UCSD-AML1 (cell line): ENCODE measurements around the gene TARBP2.

Experiments
- DNase-seq: peaks from one replicate; lab custom pipeline; 2025; ENCODE audit not compliant: unreplicated experiment; lab: John Stamatoyannopoulos, UW

Gene TARBP2

DNA sequence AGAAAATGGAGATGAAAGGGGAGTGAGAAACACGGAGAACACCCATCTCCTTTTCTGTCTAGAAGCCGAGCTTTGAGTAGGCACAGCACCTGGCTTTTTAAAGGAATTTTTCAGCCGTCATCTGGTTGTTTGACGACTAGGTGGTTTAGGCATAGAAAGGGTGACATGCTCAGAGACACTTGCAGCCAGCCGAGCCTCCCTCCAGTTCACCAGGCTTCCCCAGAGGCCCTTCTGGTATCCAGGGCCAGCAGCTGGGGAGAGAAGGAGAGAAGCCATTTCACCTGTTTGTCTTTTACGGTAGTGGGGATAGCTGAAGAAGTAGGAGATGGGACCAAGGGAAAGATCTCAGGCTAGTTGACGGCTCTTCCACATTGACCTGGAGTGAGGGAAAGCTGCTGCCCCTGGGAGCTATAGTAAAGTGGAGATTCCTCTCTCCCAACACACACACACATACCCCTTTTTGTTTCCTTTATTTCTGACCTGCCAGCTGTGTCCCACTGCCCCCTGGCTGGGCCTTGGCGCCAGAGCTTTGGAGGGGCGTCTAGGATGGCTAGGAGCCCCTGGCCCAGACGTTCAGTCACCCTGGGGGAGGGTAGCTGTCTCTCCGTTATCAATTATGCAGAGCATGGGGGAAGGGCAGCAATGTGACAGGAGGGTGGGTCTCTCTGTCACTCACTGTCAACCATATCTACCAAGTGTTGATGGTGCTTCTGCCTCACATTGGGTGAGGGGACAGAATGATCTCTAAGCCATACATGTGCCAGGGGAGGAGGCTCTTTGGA, 7.3 kb upstream of the TARBP2 start:
- no peak for DNase-seq

DNA sequence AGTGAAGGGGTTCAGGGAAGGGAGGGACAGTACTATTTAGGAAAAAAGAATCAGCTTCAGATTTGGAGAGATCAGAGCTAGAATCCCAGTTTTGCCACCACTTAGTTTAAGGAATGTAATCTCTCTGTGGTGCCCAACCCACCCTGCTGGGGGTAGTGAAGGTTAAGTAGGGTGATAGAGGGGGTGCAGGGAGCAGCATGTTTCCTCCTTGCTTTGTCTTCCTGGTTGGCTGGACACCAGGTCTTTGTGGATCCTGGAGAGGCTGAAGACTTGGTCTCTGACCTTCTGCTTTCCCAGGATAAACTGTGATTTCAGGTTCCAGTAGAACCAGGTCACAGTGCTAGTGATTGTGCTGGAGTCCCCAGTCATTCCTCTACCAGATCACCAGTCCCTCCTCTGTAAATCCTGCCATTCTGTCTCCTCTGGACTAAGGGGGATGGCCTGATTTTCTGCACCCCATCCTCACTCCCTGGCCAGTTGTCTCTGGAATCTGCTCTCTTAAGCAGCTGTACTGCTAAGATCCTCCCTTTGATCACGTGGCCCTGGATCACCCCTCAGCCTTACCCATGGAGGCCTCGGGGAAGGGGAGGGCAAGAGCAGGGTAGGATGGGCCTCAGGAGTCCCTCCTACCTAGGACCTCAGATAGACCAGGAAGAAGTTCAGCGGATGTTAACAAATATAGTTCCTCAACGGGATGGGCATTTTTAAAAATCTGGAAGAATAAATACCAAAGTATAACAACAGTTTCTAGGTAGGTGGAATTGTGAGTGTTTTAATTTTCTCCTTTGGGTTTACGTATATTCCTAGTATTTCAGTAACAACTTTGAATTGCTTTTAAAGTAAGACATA, 5.0 kb upstream of the TARBP2 start:
- DNase-seq, result peak; percentile 51

DNA sequence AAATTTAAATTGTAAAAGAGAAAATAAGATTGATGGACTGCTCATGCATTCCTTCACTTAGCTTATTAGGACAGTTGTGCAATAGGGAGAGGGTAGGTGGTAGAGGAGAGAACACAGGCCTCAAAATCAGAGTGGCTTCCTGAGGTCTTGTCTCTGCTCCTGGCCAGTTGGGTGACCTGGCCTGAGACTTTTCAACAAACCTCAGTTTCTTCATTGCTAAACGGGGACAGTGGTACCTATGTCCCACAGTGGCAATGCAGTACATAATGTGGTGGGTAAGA, 4.4 kb upstream of the TARBP2 start:
- DNase-seq, result no peak

DNA sequence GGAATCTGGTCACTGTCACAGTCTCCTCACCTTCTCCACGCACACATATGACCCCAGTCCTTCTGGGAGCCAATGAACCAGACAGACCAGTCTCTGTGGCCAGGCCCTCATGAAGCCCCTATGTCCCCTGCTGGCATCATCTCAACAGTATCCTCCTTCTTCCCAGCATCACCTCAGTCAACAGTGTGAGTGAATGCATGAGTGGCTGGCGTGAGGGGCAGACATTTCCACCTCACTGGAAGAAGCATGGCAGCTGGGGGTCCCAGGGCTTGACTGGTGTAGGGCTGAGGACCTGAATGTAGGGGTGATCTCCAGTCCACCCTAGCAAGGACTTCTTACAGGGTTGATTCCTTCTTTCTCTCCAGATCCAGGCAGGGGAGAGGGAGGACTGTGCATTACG, 3.6 kb upstream of the TARBP2 start:
- DNase-seq, result no peak

DNA sequence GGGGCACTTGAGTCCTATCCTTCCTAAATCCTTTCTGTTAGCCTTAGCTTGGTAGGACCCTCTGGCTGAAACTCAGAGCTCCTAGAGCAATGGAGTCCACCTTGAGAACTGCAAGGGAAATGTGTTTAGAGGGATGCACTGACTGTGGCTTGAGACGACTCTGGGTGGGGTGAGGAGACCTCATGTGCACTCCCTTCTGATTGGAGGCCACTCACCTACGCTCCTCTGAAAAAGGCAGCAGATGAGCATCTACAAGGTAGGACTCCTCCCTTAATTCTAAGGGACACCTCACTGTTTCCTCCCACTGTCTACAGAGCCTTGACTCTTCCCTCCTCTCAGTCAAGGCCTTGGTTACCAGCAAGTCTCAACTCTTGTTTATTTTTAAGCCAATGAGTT, 2.9 kb upstream of the TARBP2 start:
- no peak for DNase-seq

DNA sequence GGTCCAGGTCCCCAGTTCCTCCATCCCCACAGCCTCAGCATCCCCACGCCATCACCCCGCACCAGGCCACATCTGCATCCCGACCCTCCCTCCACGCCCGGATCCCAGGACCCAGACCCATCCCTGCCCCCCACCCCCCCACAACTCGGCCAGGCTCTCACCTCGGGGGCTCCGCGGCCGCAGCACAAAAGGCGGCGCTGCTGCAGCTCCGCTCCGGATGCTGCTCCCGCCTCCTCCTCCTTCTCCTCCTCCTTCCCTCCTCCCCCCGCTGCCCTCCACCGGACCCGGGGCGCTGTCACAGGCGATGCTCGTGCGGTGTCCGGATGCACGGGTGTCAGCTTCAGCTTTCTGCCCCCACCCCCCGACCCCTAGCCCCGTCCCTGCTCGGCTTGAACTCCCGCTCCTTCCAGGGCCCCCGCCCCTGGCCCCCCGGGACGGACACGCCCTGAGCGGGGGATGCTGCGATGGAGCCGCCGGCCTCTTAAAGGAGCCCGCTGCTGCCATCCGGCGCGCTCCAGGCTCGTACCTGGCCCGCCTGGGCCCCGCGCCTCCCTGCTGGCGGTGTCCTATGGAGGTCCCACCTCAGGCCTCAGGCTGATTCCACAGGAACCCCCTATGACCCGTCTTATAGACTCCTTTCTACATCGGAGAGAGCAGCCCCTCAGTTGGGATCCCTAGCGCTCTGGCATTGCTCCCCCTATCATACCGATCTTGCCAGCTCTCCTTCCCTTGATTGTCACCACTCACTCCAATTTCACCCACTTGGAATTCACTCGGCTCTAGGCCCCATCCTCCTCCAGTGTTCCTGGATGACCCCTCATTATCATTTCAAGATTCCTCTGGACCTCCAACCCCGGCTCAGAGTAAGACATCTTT, 1.6 kb upstream of the TARBP2 start, which contains the start of gene MAP3K12:
MAP3K12 (minus strand) TSS at position 193 of the 876 bp plus-strand sequence. CDS start 12,067 bp downstream, outside the sequence.
- peak; percentile 67 for DNase-seq

DNA sequence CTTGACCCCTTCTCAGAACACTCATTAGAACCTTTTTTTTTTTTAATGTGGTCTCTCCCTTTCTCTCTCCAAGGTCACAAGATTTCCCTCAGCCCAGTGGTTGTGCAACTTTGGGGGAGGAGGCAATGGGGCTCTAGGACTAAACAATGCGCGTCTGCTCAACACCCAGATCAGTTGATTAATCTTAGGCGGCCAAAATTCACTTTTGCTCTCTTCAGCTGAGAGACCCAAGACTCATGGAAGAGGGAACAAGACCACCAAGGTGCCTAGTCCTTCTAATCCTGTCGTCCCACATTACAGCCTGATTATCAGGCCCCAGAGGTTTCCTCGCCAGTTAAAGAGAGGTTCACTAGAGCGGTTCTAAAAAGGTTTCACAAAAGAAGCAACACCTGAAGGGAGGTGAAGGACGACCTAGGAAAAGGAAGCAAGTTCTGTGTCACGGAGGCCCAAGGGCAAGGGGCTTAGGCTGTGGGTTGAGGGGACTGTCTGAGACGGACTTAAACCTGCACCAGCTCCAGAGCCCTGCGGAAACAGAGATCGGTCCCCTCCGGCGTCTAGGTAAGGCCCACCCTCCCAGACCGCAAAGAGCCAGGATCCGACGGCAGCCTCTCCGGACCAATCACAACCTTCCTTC, 824 bp upstream of the TARBP2 start:
- no peak for DNase-seq

DNA sequence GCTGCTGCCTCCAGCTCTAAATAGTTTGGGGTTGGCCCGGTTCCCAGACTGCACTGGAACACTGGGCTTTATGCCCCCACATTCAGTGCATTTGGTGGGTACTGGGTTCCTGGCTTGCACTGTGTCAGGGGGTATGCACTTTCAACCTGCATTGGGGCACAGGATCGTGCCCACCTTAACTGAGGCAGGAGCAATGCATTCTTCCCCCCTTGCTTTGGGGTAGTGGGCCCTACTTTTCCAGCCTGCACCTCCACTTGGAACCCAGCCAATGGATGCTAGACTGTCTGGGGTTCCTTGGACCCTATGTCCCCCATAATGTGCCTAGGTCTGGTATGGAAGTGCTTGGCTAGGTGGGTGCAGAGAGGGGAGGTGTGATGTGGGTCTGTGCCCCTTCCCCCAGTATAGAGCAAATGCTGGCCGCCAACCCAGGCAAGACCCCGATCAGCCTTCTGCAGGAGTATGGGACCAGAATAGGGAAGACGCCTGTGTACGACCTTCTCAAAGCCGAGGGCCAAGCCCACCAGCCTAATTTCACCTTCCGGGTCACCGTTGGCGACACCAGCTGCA, 615 bp downstream of the TARBP2 start:
- no peak for DNase-seq

DNA sequence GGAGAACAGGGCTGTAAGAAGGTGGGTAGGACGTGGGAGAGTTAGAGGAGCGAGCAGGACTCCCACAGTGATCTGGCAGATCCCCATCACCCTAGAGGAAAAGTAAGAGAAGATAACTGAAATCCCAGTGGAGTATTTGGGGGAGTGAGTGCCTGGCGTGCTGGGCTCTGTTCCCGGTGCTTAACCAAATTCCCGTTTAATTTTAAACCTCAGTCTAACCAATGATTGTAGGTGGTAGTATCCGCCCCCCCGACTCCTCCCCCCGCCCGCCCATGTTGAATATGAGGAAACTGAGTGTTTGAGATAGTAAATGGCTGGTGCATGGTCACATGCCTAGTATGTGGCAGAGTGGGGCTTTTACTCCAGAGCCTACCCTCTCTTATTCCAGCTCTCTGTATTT, 1.2 kb downstream of the TARBP2 start:
- no peak for DNase-seq

DNA sequence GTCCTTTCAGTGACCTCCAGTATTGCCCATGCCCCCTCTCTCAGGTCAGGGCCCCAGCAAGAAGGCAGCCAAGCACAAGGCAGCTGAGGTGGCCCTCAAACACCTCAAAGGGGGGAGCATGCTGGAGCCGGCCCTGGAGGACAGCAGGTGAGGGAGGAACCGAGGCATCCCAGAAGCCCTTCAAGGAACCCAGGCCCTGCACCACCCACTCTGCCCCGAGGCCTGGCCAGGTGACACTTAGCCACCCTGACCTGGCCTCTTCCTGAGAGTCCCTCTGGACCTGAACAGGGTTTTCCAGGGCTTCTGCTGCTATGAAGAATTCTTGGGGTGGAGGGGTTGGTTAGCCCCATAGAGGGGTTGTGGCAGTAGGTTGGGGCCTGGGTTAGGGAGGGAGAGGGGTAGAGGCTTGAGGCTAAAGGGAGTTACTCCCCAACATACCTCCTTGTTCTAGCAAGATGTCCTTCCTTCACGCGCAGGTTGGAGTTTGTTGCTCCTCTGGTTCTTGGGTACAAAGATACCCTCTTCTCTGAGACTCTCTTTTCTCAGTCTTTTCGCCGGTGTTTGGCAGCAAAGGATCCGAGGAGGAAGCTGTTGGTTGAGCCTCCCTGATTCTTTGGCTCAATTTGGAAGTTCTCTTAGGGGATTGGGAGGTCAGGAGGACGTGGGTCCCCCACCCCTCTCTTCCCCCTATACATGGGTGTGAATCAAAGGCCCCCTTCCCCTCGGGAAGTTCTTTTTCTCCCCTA, 2.1 kb downstream of the TARBP2 start:
- no peak for DNase-seq

DNA sequence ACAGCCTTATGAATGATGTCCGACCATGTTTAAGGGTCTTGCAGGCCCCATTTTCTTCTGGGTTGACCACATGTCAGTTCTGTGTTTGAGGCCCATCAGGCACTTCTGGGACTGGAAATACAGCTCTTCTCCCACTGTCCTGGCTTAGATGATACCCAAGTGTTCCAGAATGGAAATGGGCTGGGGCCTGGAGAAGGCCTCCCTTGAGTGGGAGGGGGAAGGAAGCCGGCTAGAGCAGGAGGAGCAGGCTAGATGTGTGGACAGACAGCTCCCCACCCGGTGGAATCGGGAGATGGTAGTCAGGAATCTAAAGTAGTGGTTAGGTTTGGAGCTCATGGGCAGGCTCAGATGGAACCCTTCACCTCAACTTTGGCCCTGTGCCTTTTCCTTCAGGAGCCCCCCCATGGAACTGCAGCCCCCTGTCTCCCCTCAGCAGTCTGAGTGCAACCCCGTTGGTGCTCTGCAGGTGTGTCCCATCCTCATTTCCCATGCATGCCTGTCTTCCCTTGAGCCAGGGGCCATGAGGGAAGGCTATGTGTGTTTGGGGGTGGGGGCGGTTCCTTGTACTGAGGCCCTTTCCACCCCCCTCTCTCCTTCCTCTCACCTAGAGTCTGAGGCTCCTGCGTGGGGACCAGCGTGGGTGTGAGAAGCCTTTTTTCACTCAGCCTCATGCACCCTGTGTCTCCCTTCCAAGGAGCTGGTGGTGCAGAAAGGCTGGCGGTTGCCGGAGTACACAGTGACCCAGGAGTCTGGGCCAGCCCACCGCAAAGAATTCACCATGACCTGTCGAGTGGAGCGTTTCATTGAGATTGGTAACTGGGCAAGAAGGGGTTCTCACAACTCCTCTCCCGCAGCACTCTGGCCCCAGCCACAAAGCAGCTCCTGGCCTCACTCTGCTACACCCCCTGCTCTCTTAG, 3.2 kb downstream of the TARBP2 start:
- no peak for DNase-seq

DNA sequence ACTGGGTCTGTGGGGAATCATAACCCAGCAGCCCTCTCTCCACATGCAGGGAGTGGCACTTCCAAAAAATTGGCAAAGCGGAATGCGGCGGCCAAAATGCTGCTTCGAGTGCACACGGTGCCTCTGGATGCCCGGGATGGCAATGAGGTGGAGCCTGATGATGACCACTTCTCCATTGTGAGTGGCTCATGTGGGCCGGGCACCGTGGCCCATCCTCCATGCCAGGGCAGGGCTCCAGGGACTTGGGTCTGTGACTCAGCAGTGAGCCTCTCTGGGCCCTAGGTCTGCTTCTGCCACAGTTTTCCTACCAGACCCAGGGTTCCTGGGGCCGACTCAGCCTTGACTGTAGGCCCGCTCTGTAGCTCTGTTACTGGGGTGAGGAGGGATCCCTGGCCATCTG, 4.0 kb downstream of the TARBP2 start:
- no peak for DNase-seq

DNA sequence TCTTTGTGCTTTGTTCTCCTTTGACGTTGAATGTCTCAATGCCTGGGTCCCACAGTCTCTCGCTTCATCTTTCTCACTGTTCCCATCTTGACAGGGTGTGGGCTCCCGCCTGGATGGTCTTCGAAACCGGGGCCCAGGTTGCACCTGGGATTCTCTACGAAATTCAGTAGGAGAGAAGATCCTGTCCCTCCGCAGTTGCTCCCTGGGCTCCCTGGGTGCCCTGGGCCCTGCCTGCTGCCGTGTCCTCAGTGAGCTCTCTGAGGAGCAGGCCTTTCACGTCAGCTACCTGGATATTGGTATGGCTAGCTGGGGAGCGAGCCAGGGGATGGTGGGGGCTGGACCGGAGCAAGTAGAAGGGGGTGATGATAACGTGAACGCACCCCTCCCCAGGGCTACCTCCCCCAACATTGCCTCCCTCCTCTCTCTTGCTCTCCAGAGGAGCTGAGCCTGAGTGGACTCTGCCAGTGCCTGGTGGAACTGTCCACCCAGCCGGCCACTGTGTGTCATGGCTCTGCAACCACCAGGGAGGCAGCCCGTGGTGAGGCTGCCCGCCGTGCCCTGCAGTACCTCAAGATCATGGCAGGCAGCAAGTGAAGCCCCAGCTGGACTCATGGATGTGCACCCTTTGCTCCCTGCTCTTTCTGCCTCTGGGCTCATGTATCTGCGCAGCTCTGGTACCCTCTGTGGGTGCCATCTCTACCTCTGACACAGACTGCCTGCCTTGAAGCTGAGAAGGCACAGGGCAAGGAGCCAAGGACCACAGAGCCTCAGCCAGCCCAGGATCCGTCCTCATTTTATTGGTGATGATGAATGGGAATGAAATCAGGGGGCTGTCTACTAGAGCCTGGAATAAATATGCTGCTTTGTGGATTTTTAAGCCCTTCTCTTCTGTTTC, 4.7 kb downstream of the TARBP2 start:
- no peak for DNase-seq

DNA sequence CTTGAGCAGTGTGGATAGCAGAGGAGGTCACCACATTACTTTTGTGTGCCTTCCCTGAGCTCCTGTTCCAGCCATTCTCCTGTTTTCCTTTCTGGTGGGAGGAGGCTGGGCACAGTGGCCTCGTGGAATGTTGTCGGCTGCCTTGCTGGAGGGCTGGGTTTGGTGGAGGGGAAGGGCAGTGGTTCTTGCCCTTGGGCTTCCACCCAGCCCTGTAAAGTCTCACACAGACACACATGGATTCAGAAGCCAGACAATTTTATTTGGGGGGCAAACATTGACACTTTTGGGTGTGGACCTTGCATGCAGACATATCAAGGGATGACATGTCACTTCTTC, 5.3 kb downstream of the TARBP2 start:
- DNase-seq, result no peak

DNA sequence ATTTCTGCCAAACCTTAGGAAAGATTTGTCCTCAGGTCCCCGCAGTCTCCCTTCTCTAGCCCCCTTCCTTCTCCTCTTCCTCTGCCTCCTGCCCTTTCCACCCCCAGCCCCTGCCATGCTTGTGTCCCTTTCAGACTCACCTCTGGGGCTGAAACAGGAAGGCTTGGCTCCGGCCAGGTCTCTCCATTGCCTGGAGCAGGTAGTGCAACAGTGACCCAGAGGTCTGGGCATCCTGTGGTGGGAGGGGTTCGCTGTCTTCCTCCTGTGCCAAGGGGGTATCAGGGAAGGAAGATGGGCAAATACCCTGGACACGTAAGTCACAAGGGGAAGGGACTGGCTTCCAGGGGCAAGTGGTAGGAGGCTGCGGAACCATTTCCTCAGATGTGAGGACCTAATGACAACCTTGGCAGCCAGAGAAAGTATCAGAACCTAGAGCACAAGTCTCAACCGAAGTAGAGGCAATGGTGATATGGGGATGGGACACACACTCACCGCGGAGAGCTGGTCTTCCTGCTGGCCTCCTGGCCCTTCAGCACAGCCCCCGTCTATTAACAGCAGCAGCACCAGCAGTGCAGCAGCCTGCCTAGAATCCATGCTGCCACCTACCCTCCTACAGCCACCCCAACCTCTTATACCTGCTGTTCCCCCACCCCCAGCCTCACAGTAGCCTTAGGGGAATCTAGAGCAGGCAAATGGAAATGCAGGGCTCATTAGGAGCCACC, 6.0 kb downstream of the TARBP2 start, which contains the start of gene NPFF:
NPFF (minus strand) TSS at position 604 of the 722 bp plus-strand sequence; CDS start at position 594, 10 bp downstream.
- no peak for DNase-seq

DNA sequence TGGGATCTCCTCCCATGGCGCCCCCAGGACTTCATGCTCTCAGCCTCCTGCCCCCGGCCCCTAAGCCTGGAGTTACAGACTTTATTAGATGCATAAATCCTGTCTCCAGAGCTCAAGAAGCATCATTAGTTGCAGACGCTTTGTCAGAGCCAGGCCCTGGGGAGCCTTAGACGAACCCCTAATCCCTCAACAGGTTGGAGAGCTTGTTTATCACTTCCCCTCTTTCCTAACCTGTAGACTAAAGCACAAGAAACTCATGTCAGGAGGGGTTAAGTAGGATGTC, 6.5 kb downstream of the TARBP2 start:
- no peak for DNase-seq

DNA sequence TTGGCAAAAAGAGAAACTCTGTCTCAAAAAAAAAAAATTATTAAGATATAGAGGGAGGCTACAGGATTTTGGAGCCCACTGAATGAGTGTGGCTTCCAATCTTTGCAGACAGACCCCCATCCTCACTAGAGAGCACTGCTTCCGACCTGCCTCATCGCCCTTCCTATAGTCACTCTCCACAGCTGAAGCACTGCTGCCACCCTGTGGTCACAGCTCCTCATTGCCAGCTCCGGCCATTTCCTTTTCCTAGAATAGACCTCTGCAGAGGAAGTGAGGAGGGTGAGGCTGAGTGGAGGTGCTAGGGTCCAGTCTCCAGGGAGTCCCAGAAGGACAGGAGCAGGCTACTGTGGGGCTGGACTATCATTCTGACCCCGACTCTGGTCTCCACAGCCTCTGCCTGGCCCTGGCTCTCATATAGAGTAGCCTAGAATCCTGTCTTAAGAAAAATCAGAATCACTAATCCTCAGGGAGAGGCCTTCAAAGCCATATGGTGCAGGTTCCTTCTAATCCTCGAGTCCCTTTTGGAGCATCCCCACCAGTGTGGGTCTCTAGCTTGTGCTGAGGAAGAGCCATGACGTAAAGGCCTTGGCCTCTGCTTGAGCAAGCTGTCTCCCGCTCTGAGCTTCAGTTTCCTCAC, 7.6 kb downstream of the TARBP2 start:
- DNase-seq, result peak; percentile 81
